ENCODE results near the gene AP3B1.

AP3B1 gene

DNA sequence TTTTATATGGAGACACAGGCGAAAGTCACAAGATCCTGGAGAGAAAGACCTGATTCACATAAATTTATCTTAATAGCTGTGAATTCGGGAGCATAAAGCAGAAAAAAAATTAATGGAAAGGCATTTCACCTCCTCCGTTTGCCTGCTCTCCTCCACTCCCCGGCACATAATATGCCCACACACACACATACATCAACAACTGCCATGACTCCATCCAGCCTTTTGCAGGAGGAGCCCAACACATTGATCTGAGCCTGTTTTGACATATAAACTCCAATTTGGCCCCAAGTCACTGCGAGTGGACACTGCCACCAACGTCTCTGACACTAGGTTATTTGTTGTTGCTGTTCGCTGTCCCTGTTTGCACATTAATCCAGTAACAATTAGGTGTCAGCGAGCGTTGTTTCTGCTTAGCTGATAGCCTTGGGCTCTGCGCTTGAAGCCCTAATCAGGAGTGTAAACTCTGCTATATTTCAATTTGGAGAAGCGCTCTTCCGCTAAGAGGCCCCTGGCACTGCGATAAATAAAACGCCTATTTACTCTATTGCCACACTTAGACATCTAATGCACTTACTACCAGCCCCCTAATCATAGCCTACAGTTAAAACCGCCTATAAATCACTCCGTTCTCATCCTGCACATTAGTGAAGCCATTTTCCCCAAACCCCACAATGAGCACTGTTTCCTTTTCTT lies 322.6 kb downstream of the AP3B1 start:
- no peak for TF ChIP-seq ZFX (IDR thresholded peaks at IDR 0.05; ENCODE audit: borderline replicate concordance)
- TF ChIP-seq, protein P1, sequence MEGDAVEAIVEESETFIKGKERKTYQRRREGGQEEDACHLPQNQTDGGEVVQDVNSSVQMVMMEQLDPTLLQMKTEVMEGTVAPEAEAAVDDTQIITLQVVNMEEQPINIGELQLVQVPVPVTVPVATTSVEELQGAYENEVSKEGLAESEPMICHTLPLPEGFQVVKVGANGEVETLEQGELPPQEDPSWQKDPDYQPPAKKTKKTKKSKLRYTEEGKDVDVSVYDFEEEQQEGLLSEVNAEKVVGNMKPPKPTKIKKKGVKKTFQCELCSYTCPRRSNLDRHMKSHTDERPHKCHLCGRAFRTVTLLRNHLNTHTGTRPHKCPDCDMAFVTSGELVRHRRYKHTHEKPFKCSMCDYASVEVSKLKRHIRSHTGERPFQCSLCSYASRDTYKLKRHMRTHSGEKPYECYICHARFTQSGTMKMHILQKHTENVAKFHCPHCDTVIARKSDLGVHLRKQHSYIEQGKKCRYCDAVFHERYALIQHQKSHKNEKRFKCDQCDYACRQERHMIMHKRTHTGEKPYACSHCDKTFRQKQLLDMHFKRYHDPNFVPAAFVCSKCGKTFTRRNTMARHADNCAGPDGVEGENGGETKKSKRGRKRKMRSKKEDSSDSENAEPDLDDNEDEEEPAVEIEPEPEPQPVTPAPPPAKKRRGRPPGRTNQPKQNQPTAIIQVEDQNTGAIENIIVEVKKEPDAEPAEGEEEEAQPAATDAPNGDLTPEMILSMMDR (IDR thresholded peaks at IDR 0.05) = no peak
- no peak overlapping the region for H3K27ac ChIP-seq

DNA sequence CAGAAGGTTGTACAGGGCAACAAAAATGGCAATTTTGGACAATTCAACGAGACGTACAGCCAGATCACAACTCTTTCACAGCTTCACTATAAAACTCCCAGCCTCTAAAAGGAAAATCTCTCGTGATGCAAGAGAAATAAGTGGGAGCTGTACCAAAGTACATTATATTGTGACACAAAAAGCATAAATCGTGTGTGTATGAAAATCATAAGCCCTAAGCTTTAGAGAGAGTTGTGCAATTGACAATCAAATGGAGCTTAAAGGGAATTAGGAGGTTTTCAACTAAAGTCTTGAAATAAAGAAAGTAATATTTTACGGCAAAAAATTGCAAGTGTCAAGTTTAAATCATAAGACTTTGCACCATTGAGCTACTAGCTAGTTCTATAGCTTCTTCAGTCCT lies 323.6 kb downstream of the AP3B1 start:
- no peak overlapping the region for H3K27ac ChIP-seq
- TF ChIP-seq, protein P1 (IDR thresholded peaks at IDR 0.05) = no peak
- no peak for TF ChIP-seq ZFX (IDR thresholded peaks at IDR 0.05; ENCODE audit: borderline replicate concordance)

DNA sequence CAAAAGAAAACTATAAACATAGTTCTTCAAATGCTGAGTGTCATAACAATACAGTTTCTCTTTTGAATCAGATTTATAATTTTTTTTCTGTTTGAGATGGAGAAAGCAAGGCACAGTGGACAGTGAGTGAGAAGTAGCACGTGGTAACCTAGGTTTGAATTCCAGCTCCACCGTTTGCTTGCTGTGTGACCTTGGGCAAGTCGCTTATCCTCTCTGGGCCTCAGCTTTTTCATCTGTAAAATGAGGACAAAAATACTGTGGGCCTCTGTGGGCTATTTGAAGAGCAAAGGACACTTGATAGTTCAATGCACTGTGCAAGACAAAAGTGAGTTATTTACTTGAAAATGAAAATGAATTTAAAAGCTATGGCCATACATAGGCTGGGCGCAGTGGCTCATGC lies 330.7 kb downstream of the AP3B1 start:
- TF ChIP-seq, protein P1 (IDR thresholded peaks at IDR 0.05) = no peak
- TF ChIP-seq ZFX (IDR thresholded peaks at IDR 0.05; ENCODE audit: borderline replicate concordance) = no peak
- H3K27ac ChIP-seq = no peak overlapping the region

DNA sequence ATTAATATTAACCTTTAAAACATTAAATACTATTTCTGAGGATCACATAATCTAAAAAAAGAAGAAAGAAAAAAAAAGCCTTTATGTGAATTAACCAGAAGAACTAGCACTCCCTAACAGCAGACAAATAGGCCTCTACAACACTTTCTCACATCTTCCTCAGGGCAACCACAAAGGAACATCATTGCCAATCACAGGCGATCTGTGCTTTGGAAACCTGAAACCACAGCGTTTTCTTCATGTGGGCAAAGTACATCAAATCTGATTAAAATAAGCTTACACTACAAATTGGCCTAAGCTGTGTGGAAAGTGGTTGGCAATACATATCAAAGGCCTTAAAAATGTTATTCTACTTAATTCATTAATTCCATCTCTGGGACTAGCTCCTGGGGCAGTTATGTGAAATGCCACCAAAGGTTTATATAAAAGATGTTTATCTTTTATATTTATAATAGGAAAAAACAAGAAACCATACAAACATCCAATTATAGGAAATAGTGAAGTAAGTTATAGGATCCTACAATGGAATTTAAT lies 333.6 kb downstream of the AP3B1 start:
- no peak overlapping the region for H3K27ac ChIP-seq
- TF ChIP-seq, protein P1 (IDR thresholded peaks at IDR 0.05) = no peak
- no peak for TF ChIP-seq ZFX (IDR thresholded peaks at IDR 0.05; ENCODE audit: borderline replicate concordance)

DNA sequence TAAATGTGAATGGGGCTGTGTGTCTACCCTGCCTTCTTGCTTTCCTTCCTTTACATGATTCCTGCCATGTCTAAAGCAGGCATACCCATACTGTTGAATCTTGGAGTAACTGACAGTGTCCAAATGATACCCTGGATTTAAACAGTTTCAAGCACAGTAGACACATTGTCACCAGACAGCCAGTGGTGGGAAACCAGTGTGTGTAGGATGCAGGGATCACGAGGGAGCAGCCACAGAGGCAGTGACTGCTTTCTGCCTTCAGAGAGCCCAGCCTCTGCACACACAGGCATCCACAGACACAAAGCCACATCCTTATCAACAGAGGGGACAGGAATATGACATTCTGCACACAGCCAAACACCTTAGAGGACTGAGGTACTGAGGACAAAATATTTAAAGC lies 334.2 kb downstream of the AP3B1 start:
- H3K27ac ChIP-seq = no peak overlapping the region
- TF ChIP-seq, protein P1 (IDR thresholded peaks at IDR 0.05) = no peak
- TF ChIP-seq ZFX (IDR thresholded peaks at IDR 0.05; ENCODE audit: borderline replicate concordance) = no peak

DNA sequence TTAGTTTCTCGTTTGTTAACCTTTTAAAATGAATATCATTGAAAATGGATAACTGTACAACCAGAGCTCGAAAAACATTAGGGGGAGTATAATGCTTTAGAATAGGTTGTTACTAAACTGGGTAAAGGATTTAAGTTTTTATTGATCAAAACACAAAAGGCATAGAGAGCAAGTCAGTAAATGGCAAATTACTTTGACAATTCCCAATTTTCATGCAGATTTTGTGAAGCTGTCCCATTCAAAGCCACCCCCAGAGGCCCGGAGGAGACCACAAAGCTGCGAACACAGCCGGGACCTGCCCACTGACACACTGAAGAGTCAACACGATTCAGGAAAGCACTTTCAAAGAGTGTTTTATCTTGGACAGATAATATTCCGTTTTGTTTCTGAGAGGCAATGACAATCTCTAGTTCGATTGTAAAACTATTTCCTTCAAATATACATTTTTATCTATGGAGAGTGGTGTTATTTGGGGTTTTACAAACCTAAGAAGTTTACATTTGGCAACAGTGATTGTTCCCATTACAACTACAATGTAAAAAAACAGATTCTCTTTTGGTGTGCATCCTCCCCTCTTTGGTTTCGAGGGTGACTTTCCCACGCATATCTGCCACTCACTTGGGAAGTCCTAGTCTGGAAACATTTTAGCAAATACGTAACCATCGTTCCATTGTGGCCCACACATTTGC lies 335.7 kb downstream of the AP3B1 start:
- H3K27ac ChIP-seq = no peak overlapping the region
- TF ChIP-seq, protein P1 (IDR thresholded peaks at IDR 0.05) = no peak
- no peak for TF ChIP-seq ZFX (IDR thresholded peaks at IDR 0.05; ENCODE audit: borderline replicate concordance)

Measured in 22Rv1 (cell line).